PFSK-1 (cell line): Measurements from ENCODE around the gene CGN.

Experiments used
- FOXP2 ChIP-seq: optimal IDR thresholded peaks from 2 replicates; pipeline ENCODE3; 2011; ENCODE audit warnings: borderline replicate concordance, control low read depth, inconsistent platforms; ENCODE audit not compliant: insufficient read depth; ENCODE audit errors: extremely low read length, extremely low read depth
- POLR2AphosphoS5 ChIP-seq: IDR thresholded peaks from 2 replicates; pipeline ENCODE4 v1.6.1; 2012; ENCODE audit warnings: low read depth, mild to moderate bottlenecking, control low read depth, low read length, moderate library complexity
- REST ChIP-seq, 2 experiments: IDR thresholded peaks; 2 replicates each; pipeline versions ENCODE4 v1.6.1 to v1.8.0; 2011 to 2012; ENCODE audit warnings: low read depth in 2 of 2, low read length in 2 of 2, control low read depth in 1 of 2, inconsistent platforms in 1 of 2, mild to moderate bottlenecking in 1 of 2, moderate library complexity in 1 of 2; ENCODE audit not compliant: insufficient read depth in 1 of 2
- SIN3A ChIP-seq: IDR thresholded peaks from 2 replicates; pipeline ENCODE4 v1.6.1; 2012; ENCODE audit warnings: mild to moderate bottlenecking, low read length, moderate library complexity, borderline replicate concordance; ENCODE audit not compliant: insufficient read depth

- no peak for TF ChIP-seq REST (IDR thresholded peaks at IDR 0.05; ENCODE audit: insufficient read depth in 1 of 2, low read depth in 2 of 2, low read length in 2 of 2)
- no peak for TF ChIP-seq FOXP2
- TF ChIP-seq SIN3A: no peak
- TF ChIP-seq POLR2AphosphoS5: no peak
Measured at GRCh38 chr1:151581921-151582320, 70.7 kb downstream of the CGN start.
